Keratinocyte (primary cell): ENCODE measurements around the gene AGAP1. TPM values are rescaled to one million over a fixed set of nuclear protein-coding genes. Genes with fewer than 3 reads are reported as not detected.

Experiments used
- DNase-seq: peaks from one replicate; pipeline ENCODE4 v3.0.0-alpha.2; 2011; ENCODE audit warnings: low read depth, missing footprints, low spot score
- FAIRE-seq: peaks from 2 replicates; lab custom pipeline; 2011; peaks lifted over from hg19 to GRCh38; lab: Jason Lieb, UNC
- H2AFZ ChIP-seq: 2 replicates; pipeline ENCODE4 v1.6.0; 2012; ENCODE audit warnings: low read length, control low read depth, inconsistent platforms; ENCODE audit not compliant: control insufficient read depth
- H3K27ac ChIP-seq: 2 replicates; pipeline ENCODE4 v1.5.1; 2011; ENCODE audit warnings: low read length; ENCODE audit not compliant: control insufficient read depth, insufficient read depth
- H3K27me3 ChIP-seq: 3 replicates; pipeline ENCODE4 v1.6.0; 2011; ENCODE audit warnings: low read length; ENCODE audit not compliant: control insufficient read depth, insufficient read depth; ENCODE audit errors: extremely low read depth
- H3K36me3 ChIP-seq, 2 experiments: 2 replicates in 1 of 2; 3 replicates in 1 of 2; pipeline ENCODE4 v1.5.1; 2011; ENCODE audit warnings: low read length in 2 of 2, mild to moderate bottlenecking in 1 of 2; ENCODE audit not compliant: control insufficient read depth in 2 of 2, insufficient read depth in 2 of 2; ENCODE audit errors: extremely low read depth in 1 of 2
- H3K4me1 ChIP-seq: 3 replicates; pipeline ENCODE4 v1.5.1; 2011; ENCODE audit warnings: low read length; ENCODE audit not compliant: control insufficient read depth, insufficient read depth; ENCODE audit errors: extremely low read depth
- H3K4me2 ChIP-seq: 3 replicates; pipeline ENCODE4 v1.6.0; 2011; ENCODE audit warnings: low read depth, low read length; ENCODE audit not compliant: control insufficient read depth, insufficient read depth; ENCODE audit errors: extremely low read depth
- H3K4me3 ChIP-seq, 3 experiments: fragments of 200-600 bp in 1 of 3; sonication (generic) in 1 of 3; 2 replicates in 2 of 3; 3 replicates in 1 of 3; pipeline ENCODE4 v1.5.1; 2011 to 2016; ENCODE audit warnings: low read length in 3 of 3, mild to moderate bottlenecking in 3 of 3, control low read depth in 2 of 3, inconsistent platforms in 1 of 3, low read depth in 1 of 3, mixed read lengths in 1 of 3, mixed run types in 1 of 3, moderate library complexity in 1 of 3; ENCODE audit not compliant: control insufficient read depth in 2 of 3, insufficient read depth in 2 of 3; ENCODE audit errors: extremely low read depth in 1 of 3
- H3K79me2 ChIP-seq: 2 replicates; pipeline ENCODE4 v1.6.0; 2012; ENCODE audit warnings: low read length; ENCODE audit not compliant: control insufficient read depth, insufficient read depth
- H3K9ac ChIP-seq: 3 replicates; pipeline ENCODE4 v1.6.0; 2011; ENCODE audit warnings: low read length; ENCODE audit not compliant: control insufficient read depth, insufficient read depth; ENCODE audit errors: extremely low read depth
- H3K9me1 ChIP-seq: 3 replicates; pipeline ENCODE4 v1.6.0; 2011; ENCODE audit warnings: low read length; ENCODE audit not compliant: control insufficient read depth, insufficient read depth; ENCODE audit errors: extremely low read depth
- H3K9me3 ChIP-seq: 2 replicates; pipeline ENCODE4 v1.5.1; 2012; ENCODE audit warnings: low read depth, low read length; ENCODE audit not compliant: control insufficient read depth
- H4K20me1 ChIP-seq: 3 replicates; pipeline ENCODE4 v1.6.0; 2011; ENCODE audit warnings: low read length; ENCODE audit not compliant: control insufficient read depth, insufficient read depth; ENCODE audit errors: extremely low read depth
- EZH2 ChIP-seq: IDR thresholded peaks from one replicate; pipeline ENCODE4 v1.6.1; 2012; ENCODE audit warnings: inconsistent platforms, mild to moderate bottlenecking, low read length, moderate library complexity
- dilution Hi-C: fragments of 300-500 bp; cut with MboI; formaldehyde crosslinking; loops from one replicate; pipeline ENCODE4 v1.7.0; 2020; ENCODE audit warnings: low sequenced_read_pairs; ENCODE audit not compliant: extremely low pct_ligation_motif_present
- polyA plus RNA-seq, 5 experiments: library from polyadenylated mRNA; depleted of rRNA in 3 of 5; stranded (reverse) in 3 of 5; stranded (forward) in 1 of 5; unstranded in 1 of 5; fragments of >200 nt; gene quantifications; 1 replicate in 1 of 5; 2 replicates in 3 of 5; 3 replicates in 1 of 5; pipeline versions ENCODE4 v1.2.1 to v1.2.3, GENCODE V29; 2011 to 2012; ENCODE audit warnings: missing spikeins in 2 of 5, low read depth in 1 of 5, low replicate concordance in 1 of 5
- TF ChIP-seq, protein P1 (sequence below), 3 experiments: IDR thresholded peaks in 1 of 3; conservative IDR thresholded peaks in 1 of 3; optimal IDR thresholded peaks in 1 of 3; 2 replicates in 2 of 3; 3 replicates in 1 of 3; pipeline versions ENCODE3 to v1.5.1; 2011; ENCODE audit warnings: low read length in 3 of 3, mild to moderate bottlenecking in 3 of 3, moderate library complexity in 2 of 3, control low read depth in 1 of 3, inconsistent platforms in 1 of 3; ENCODE audit not compliant: insufficient read depth in 2 of 3; ENCODE audit errors: extremely low read depth in 1 of 3

The AGAP1 gene
- polyA plus RNA-seq, 1 donor (not counting 4 experiments of a cell fraction or from before 2014, with no cell fraction given): 12.6 TPM

DNA sequence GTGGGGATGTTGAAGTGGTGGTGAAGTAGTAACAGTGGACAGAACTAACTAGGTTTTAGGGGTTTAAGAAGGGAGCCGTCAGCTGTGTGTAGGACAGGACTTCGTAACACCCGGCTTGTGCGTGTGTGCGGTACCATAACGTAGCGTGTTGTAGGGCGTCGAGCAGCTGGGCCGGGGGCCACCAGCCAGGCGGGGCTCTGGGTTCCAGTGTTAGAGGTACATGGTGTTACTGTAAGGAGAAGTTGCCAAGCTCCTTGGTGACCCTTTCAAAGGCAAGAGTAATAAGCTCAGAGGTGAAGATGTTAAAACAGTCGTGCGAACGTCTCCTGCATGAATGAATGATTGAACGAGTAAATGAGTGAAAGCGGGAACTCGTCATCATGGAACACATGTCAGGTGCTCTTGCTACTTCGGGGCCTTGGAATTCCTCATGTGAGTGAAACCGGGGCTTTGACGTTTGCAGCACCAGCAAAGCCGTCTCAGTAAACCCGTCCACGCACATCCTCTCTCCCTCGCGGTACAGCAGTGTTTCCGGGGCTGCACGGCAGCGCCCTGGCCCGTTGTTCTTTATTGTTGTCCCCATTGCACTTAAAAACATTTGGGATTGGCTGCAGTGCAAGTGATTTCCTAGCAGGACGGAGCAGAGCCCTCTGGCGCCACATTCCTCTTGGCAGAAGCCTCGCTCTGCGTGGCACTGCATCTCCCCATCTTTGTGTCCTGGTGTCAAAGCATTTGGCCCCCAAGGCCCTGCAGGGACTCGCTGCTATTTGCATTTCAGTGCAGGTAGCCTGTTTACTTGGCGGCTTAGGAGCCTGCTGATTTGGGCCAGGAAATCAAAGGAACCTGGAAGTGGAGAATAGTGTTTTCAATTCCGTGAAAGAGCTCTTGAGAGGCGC is 559.3 kb downstream of the AGAP1 start:
- Histone ChIP-seq H3K9me1 (no peaks in the 10 kb centered on the region), H3K79me2 (no peaks in the 10 kb centered on the region), H3K4me1 (peaks cover 7% of the 10 kb centered on the region), H2AFZ (no peak overlapping the region), H3K27ac (no peak overlapping the region), H3K4me3 (no peak overlapping the region), H3K9ac (no peak overlapping the region), H3K36me3 (peaks cover 3% of the 10 kb centered on the region in 2 experiments), H4K20me1 (no peaks in the 10 kb centered on the region), H3K27me3 (no peaks in the 10 kb centered on the region), H3K9me3 (peaks cover under 1% of the 10 kb centered on the region), H3K4me2 (no peak overlapping the region)
- DNase-seq (no peak), FAIRE-seq (no peak)
- dilution Hi-C loops: no loop called here
- TF ChIP-seq, protein P1, sequence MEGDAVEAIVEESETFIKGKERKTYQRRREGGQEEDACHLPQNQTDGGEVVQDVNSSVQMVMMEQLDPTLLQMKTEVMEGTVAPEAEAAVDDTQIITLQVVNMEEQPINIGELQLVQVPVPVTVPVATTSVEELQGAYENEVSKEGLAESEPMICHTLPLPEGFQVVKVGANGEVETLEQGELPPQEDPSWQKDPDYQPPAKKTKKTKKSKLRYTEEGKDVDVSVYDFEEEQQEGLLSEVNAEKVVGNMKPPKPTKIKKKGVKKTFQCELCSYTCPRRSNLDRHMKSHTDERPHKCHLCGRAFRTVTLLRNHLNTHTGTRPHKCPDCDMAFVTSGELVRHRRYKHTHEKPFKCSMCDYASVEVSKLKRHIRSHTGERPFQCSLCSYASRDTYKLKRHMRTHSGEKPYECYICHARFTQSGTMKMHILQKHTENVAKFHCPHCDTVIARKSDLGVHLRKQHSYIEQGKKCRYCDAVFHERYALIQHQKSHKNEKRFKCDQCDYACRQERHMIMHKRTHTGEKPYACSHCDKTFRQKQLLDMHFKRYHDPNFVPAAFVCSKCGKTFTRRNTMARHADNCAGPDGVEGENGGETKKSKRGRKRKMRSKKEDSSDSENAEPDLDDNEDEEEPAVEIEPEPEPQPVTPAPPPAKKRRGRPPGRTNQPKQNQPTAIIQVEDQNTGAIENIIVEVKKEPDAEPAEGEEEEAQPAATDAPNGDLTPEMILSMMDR (optimal IDR thresholded peaks at IDR 0.05 in 1 of 3, IDR thresholded peaks at IDR 0.05 in 1 of 3, conservative IDR thresholded peaks at IDR 0.05 in 1 of 3; ENCODE audit: extremely low read depth in 1 of 3, insufficient read depth in 2 of 3, low read length in 3 of 3): no peak
- no peak for TF ChIP-seq EZH2

DNA sequence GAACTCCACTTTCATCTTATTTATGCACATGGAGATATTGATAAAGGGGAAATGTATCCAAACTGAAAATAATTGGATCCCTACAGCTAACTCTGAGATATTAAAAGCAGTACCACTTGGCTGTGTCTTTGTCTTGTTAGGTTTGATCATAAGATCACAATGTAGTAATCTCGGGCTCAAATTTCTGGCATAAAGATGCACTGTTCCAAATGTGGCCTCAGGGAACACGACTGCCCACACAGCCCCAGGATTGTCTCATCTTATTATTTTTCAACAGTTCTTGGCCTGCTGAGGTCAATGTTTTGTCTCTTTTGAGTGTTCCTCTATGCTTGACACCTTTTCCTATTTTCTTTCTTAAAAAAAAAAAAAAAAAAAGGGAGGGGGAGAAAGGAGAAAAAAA is 560.3 kb downstream of the AGAP1 start:
- Histone ChIP-seq H4K20me1 (no peaks in the 10 kb centered on the region), H3K36me3 (peaks cover 1% of the 10 kb centered on the region in 2 experiments), H3K4me3 (no peak overlapping the region), H3K4me2 (no peak overlapping the region), H3K27me3 (no peaks in the 10 kb centered on the region), H3K9me1 (no peaks in the 10 kb centered on the region), H3K4me1 (peaks cover 7% of the 10 kb centered on the region), H2AFZ (no peak overlapping the region), H3K9ac (no peak overlapping the region), H3K27ac (no peak overlapping the region), H3K79me2 (no peaks in the 10 kb centered on the region), H3K9me3 (peaks cover 2% of the 10 kb centered on the region)
- FAIRE-seq (no peak), DNase-seq (no peak)
- dilution Hi-C loops: no loop called here
- TF ChIP-seq EZH2: no peak
- TF ChIP-seq, protein P1 (optimal IDR thresholded peaks at IDR 0.05 in 1 of 3, IDR thresholded peaks at IDR 0.05 in 1 of 3, conservative IDR thresholded peaks at IDR 0.05 in 1 of 3; ENCODE audit: extremely low read depth in 1 of 3, insufficient read depth in 2 of 3, low read length in 3 of 3): no peak
